ENCODE results near the gene GRIN2B.

Gene GRIN2B

GRCh38 chr12:13935169-13935568 is 46.2 kb downstream of the GRIN2B start:
- no peak overlapping the region for H3K9ac ChIP-seq (ENCODE audit: insufficient read length)
- H3K9me3 ChIP-seq (ENCODE audit: low read depth, low read length), result no peaks in the 10 kb centered on the region
- H3K36me3 ChIP-seq (ENCODE audit: insufficient read depth, low read length), result no peaks in the 10 kb centered on the region
- no peak for DNase-seq (ENCODE audit: low read depth, low spot score)
- no peak overlapping the region for H3K4me3 ChIP-seq
- no peak overlapping the region for H3K27ac ChIP-seq
- TF ChIP-seq FOXP2 (optimal IDR thresholded peaks at IDR 0.05; ENCODE audit: control extremely low read depth, extremely low read length, insufficient read depth) (no peak), POLR2AphosphoS5 (IDR thresholded peaks at IDR 0.05; ENCODE audit: borderline replicate concordance, low read depth, low read length) (no peak), EZH2 (IDR thresholded peaks at IDR 0.05) (no peak)

Data from SK-N-MC (cell line).